ENCODE data around the gene BLOC1S6. TPM values are rescaled to one million over a fixed set of nuclear protein-coding genes. Genes with fewer than 3 reads are reported as not detected.

The BLOC1S6 gene
- total and polyA plus RNA-seq, 2 of the 13 experiments (the other 11 are each of a cell fraction or from before 2014, with no cell fraction given) = 11.8 to 44.3 TPM

DNA sequence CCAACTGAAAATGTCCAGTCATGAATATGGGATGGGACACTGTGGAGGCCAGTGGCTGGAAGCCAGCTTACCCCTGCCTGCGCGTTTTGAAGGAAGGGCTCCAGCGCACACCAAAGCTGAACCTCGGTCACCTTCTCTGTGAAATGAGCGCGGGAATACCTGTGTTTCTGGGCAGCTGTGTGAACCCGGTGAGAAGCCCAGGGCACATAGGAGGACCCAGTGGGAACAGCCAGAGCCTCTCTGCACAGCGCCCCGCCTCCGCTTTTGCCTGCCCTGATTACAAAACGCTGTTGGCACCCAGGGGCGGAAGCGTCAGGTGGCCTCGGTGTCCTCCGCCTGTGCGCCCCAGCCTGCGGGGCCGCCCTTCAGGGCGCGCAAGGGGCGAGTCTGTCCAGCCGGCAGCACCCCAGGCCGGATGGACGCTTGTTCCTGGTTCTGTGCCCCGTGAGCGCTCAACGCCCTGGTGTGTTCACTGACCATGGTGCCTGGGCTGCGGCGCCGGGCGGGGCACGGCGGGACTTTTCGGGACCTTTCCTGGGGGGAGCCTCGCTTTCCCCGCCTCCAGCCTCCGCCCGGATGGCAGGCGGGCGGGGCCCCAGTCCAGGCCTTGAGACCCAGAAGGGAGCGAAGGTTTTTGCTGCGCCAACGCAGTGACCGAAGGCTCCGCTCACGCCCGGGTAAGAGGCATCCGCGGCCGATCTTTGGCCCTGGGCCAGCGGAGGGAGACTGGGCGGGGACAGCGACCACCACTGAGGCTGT is 47.4 kb downstream of the BLOC1S6 start, which contains the start of gene SQOR (continued):
- TF ChIP-seq, protein P1, sequence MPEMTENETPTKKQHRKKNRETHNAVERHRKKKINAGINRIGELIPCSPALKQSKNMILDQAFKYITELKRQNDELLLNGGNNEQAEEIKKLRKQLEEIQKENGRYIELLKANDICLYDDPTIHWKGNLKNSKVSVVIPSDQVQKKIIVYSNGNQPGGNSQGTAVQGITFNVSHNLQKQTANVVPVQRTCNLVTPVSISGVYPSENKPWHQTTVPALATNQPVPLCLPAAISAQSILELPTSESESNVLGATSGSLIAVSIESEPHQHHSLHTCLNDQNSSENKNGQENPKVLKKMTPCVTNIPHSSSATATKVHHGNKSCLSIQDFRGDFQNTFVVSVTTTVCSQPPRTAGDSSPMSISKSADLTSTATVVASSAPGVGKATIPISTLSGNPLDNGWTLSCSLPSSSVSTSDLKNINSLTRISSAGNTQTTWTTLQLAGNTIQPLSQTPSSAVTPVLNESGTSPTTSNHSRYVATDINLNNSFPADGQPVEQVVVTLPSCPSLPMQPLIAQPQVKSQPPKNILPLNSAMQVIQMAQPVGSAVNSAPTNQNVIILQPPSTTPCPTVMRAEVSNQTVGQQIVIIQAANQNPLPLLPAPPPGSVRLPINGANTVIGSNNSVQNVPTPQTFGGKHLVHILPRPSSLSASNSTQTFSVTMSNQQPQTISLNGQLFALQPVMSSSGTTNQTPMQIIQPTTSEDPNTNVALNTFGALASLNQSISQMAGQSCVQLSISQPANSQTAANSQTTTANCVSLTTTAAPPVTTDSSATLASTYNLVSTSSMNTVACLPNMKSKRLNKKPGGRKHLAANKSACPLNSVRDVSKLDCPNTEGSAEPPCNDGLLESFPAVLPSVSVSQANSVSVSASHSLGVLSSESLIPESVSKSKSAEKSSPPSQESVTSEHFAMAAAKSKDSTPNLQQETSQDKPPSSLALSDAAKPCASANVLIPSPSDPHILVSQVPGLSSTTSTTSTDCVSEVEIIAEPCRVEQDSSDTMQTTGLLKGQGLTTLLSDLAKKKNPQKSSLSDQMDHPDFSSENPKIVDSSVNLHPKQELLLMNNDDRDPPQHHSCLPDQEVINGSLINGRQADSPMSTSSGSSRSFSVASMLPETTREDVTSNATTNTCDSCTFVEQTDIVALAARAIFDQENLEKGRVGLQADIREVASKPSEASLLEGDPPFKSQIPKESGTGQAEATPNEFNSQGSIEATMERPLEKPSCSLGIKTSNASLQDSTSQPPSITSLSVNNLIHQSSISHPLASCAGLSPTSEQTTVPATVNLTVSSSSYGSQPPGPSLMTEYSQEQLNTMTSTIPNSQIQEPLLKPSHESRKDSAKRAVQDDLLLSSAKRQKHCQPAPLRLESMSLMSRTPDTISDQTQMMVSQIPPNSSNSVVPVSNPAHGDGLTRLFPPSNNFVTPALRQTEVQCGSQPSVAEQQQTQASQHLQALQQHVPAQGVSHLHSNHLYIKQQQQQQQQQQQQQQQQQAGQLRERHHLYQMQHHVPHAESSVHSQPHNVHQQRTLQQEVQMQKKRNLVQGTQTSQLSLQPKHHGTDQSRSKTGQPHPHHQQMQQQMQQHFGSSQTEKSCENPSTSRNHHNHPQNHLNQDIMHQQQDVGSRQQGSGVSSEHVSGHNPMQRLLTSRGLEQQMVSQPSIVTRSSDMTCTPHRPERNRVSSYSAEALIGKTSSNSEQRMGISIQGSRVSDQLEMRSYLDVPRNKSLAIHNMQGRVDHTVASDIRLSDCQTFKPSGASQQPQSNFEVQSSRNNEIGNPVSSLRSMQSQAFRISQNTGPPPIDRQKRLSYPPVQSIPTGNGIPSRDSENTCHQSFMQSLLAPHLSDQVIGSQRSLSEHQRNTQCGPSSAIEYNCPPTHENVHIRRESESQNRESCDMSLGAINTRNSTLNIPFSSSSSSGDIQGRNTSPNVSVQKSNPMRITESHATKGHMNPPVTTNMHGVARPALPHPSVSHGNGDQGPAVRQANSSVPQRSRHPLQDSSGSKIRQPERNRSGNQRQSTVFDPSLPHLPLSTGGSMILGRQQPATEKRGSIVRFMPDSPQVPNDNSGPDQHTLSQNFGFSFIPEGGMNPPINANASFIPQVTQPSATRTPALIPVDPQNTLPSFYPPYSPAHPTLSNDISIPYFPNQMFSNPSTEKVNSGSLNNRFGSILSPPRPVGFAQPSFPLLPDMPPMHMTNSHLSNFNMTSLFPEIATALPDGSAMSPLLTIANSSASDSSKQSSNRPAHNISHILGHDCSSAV (CRISPR knock-in tag; IDR thresholded peaks at IDR 0.05; ENCODE audit: borderline replicate concordance) = no peak
- TF ChIP-seq POLR2A (IDR thresholded peaks at IDR 0.05; ENCODE audit: insufficient read depth in 1 of 2, low read depth in 2 of 2, low read length in 2 of 2) = peak; percentile 68 to 73
- TF ChIP-seq ZNF17 (CRISPR knock-in tag; IDR thresholded peaks at IDR 0.05) = no peak
- TF ChIP-seq, protein P2, sequence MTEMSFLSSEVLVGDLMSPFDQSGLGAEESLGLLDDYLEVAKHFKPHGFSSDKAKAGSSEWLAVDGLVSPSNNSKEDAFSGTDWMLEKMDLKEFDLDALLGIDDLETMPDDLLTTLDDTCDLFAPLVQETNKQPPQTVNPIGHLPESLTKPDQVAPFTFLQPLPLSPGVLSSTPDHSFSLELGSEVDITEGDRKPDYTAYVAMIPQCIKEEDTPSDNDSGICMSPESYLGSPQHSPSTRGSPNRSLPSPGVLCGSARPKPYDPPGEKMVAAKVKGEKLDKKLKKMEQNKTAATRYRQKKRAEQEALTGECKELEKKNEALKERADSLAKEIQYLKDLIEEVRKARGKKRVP (CRISPR knock-in tag; IDR thresholded peaks at IDR 0.05) = peak in 1 of 2 experiments; percentile 20; a peak in 1 of 4 replicates
- no peak for TF ChIP-seq TOE1 (CRISPR knock-in tag; IDR thresholded peaks at IDR 0.05)
- no peak for TF ChIP-seq ZNF460 (CRISPR knock-in tag; IDR thresholded peaks at IDR 0.05; ENCODE audit: borderline replicate concordance)
- TF ChIP-seq, protein P3, sequence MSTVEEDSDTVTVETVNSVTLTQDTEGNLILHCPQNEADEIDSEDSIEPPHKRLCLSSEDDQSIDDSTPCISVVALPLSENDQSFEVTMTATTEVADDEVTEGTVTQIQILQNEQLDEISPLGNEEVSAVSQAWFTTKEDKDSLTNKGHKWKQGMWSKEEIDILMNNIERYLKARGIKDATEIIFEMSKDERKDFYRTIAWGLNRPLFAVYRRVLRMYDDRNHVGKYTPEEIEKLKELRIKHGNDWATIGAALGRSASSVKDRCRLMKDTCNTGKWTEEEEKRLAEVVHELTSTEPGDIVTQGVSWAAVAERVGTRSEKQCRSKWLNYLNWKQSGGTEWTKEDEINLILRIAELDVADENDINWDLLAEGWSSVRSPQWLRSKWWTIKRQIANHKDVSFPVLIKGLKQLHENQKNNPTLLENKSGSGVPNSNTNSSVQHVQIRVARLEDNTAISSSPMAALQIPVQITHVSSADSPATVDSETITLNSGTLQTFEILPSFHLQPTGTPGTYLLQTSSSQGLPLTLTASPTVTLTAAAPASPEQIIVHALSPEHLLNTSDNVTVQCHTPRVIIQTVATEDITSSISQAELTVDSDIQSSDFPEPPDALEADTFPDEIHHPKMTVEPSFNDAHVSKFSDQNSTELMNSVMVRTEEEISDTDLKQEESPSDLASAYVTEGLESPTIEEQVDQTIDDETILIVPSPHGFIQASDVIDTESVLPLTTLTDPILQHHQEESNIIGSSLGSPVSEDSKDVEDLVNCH (CRISPR knock-in tag; IDR thresholded peaks at IDR 0.05) = no peak
- no peak for TF ChIP-seq TRIM24 (CRISPR knock-in tag; IDR thresholded peaks at IDR 0.05)
- peak; percentile 82; the same call in 1 of the 2 replicates for TF ChIP-seq GLI4 (CRISPR knock-in tag; IDR thresholded peaks at IDR 0.05; ENCODE audit: borderline replicate concordance)
- TF ChIP-seq YEATS2 (CRISPR knock-in tag; IDR thresholded peaks at IDR 0.05; ENCODE audit: borderline replicate concordance) = peak; percentile 63
- TF ChIP-seq ZNF674 (CRISPR knock-in tag; IDR thresholded peaks at IDR 0.05; ENCODE audit: low read depth) = no peak
- no peak for TF ChIP-seq MTA3 (CRISPR knock-in tag; IDR thresholded peaks at IDR 0.05)
- TF ChIP-seq KDM5A (IDR thresholded peaks at IDR 0.05; ENCODE audit: borderline replicate concordance, low read length) = no peak
- TF ChIP-seq ZNF501 (CRISPR knock-in tag; IDR thresholded peaks at IDR 0.05) = peak; percentile 79; the same call in 1 of the 2 replicates
- TF ChIP-seq, protein P4, sequence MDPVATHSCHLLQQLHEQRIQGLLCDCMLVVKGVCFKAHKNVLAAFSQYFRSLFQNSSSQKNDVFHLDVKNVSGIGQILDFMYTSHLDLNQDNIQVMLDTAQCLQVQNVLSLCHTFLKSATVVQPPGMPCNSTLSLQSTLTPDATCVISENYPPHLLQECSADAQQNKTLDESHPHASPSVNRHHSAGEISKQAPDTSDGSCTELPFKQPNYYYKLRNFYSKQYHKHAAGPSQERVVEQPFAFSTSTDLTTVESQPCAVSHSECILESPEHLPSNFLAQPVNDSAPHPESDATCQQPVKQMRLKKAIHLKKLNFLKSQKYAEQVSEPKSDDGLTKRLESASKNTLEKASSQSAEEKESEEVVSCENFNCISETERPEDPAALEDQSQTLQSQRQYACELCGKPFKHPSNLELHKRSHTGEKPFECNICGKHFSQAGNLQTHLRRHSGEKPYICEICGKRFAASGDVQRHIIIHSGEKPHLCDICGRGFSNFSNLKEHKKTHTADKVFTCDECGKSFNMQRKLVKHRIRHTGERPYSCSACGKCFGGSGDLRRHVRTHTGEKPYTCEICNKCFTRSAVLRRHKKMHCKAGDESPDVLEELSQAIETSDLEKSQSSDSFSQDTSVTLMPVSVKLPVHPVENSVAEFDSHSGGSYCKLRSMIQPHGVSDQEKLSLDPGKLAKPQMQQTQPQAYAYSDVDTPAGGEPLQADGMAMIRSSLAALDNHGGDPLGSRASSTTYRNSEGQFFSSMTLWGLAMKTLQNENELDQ (CRISPR knock-in tag; IDR thresholded peaks at IDR 0.05; ENCODE audit: borderline replicate concordance) = no peak

All from HepG2 (cell line).